Endodermal cell (in vitro differentiated cells): Measurements from ENCODE around the gene STXBP5. TPM values are rescaled to one million over a fixed set of nuclear protein-coding genes. Genes with fewer than 3 reads are reported as not detected.

Source experiments
- DNase-seq: peaks from one replicate; pipeline ENCODE4 v3.0.0-alpha.2; 2017
- H3K27ac ChIP-seq: 2 replicates; pipeline ENCODE4 v1.5.1; 2013; ENCODE audit warnings: mild to moderate bottlenecking, low read depth, low read length, moderate library complexity
- H3K27me3 ChIP-seq: 2 replicates; pipeline ENCODE4 v1.6.1; 2013; ENCODE audit warnings: mild to moderate bottlenecking, low read length, moderate library complexity; ENCODE audit not compliant: insufficient read depth, control insufficient read depth, poor library complexity, severe bottlenecking
- H3K36me3 ChIP-seq: 2 replicates; pipeline ENCODE4 v1.7.0; 2013; ENCODE audit warnings: mild to moderate bottlenecking, low read length, moderate library complexity; ENCODE audit not compliant: control insufficient read depth, insufficient read depth
- H3K4me1 ChIP-seq: one replicate; pipeline ENCODE4 v1.7.0; 2013; ENCODE audit warnings: low read length; ENCODE audit not compliant: control insufficient read depth, insufficient read depth
- H3K4me3 ChIP-seq: 2 replicates; pipeline ENCODE4 v1.5.1; 2013; ENCODE audit warnings: mild to moderate bottlenecking, low read length, moderate library complexity
- H3K9ac ChIP-seq: 2 replicates; pipeline ENCODE4 v1.6.1; 2013; ENCODE audit warnings: mild to moderate bottlenecking, low read length, moderate library complexity; ENCODE audit not compliant: poor library complexity, severe bottlenecking; ENCODE audit errors: extremely low read depth
- H3K9me3 ChIP-seq: 2 replicates; pipeline ENCODE4 v1.6.1; 2013; ENCODE audit warnings: mild to moderate bottlenecking, low read length, moderate library complexity; ENCODE audit not compliant: control insufficient read depth
- H3K27ac Mint-ChIP-seq: 2 replicates; pipeline ENCODE4 v1.8.0; 2020; ENCODE audit warnings: mixed read lengths
- H3K27me3 Mint-ChIP-seq: 2 replicates; pipeline ENCODE4 v1.8.0; 2021; ENCODE audit warnings: mild to moderate bottlenecking, mixed read lengths; ENCODE audit not compliant: insufficient read depth
- H3K36me3 Mint-ChIP-seq: 2 replicates; pipeline ENCODE4 v1.8.0; 2020; ENCODE audit warnings: low read depth, mixed read lengths
- H3K4me1 Mint-ChIP-seq: 2 replicates; pipeline ENCODE4 v1.8.0; 2020; ENCODE audit warnings: mixed read lengths
- H3K4me3 Mint-ChIP-seq: 2 replicates; pipeline ENCODE4 v1.8.0; 2020; ENCODE audit warnings: mild to moderate bottlenecking, moderate library complexity, mixed read lengths
- H3K9me3 Mint-ChIP-seq: 2 replicates; pipeline ENCODE4 v1.8.0; 2020; ENCODE audit warnings: mild to moderate bottlenecking, mixed read lengths
- whole genome bisulfite sequencing, 2 experiments: methylation state at CpG; one replicate each; pipeline versions ENCODE4 v1.1.5 to v1.1.7; 2013; ENCODE audit warnings: missing lambda C conversion rate in 2 of 2, mixed read lengths in 1 of 2; ENCODE audit not compliant: insufficient coverage in 1 of 2, insufficient read length in 1 of 2; 5-methylcytosine and 5-hydroxymethylcytosine counted together
- total RNA-seq, 2 donors: library from RNA; stranded (reverse); fragmentation: NEBNext Ultra II Directional in 1 of 2; extraction: Animal tissue kit (Norgen Biotek cat#: 25700) in 1 of 2; gene quantifications; 2 replicates in 1 of 2; 3 replicates in 1 of 2; pipeline ENCODE4 v1.2.1, GENCODE V29; 2021
- TF ChIP-seq, protein P1 (sequence below): fragments of 200-600 bp; sonication (generic); conservative IDR thresholded peaks from 2 replicates; pipeline ENCODE4 v1.5.0; 2021; ENCODE audit warnings: antibody characterized with exemption, mild to moderate bottlenecking

The STXBP5 gene
- total RNA-seq, 2 donors from 2014 or later: 19.2 to 25.2 TPM

- peak overlapping the region; percentile 25 for H3K4me3 ChIP-seq
- no peaks in the 10 kb centered on the region for H3K36me3 Mint-ChIP-seq
- no peaks in the 10 kb centered on the region for H3K27me3 Mint-ChIP-seq
- H3K4me1 Mint-ChIP-seq: peaks cover 12% of the 10 kb centered on the region
- H3K9me3 Mint-ChIP-seq: no peaks in the 10 kb centered on the region
- H3K4me1 ChIP-seq: peaks cover 8% of the 10 kb centered on the region
- H3K27ac Mint-ChIP-seq: peak overlapping the region; percentile 0
- no peaks in the 10 kb centered on the region for H3K9me3 ChIP-seq
- no peak overlapping the region for H3K4me3 Mint-ChIP-seq
- no peaks in the 10 kb centered on the region for H3K27me3 ChIP-seq
- 89 to 92% methylated on average over 2 of the region's 2 CpGs for WGBS, 2 experiments
- TF ChIP-seq, protein P1, sequence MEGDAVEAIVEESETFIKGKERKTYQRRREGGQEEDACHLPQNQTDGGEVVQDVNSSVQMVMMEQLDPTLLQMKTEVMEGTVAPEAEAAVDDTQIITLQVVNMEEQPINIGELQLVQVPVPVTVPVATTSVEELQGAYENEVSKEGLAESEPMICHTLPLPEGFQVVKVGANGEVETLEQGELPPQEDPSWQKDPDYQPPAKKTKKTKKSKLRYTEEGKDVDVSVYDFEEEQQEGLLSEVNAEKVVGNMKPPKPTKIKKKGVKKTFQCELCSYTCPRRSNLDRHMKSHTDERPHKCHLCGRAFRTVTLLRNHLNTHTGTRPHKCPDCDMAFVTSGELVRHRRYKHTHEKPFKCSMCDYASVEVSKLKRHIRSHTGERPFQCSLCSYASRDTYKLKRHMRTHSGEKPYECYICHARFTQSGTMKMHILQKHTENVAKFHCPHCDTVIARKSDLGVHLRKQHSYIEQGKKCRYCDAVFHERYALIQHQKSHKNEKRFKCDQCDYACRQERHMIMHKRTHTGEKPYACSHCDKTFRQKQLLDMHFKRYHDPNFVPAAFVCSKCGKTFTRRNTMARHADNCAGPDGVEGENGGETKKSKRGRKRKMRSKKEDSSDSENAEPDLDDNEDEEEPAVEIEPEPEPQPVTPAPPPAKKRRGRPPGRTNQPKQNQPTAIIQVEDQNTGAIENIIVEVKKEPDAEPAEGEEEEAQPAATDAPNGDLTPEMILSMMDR: no peak
- no peak overlapping the region for H3K27ac ChIP-seq
- no peaks in the 10 kb centered on the region for H3K36me3 ChIP-seq
- DNase-seq: no peak
- H3K9ac ChIP-seq: no peak overlapping the region
Observed at GRCh38 chr6:147159536-147160374, 44.5 kb upstream of the STXBP5 start.

DNA sequence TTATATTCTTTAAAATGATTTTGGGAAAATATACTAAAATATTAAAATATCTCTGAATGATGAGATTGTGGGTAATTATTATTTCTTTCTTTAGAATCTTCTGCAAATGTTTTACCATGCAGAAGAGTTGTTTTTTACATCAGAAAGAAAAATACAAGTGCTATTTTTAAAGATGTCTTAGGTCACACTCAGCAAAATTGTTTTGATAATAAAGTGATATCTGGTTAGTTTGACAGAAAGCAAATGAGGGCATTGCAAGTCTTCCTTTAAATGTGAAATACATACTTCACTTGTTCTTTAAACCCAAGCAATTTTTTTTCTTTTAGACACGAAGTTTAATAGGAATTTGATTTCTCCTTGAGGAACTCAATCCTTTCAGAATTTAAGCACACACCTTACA is 43.6 kb upstream of the STXBP5 start:
- Mint-ChIP-seq H3K36me3 (no peaks in the 10 kb centered on the region), H3K27ac (no peak overlapping the region), H3K4me3 (no peak overlapping the region), H3K4me1 (peaks cover 12% of the 10 kb centered on the region), H3K27me3 (no peaks in the 10 kb centered on the region), H3K9me3 (no peaks in the 10 kb centered on the region)
- DNase-seq: no peak
- TF ChIP-seq, protein P1: no peak
- Histone ChIP-seq H3K27ac (no peak overlapping the region), H3K9me3 (no peaks in the 10 kb centered on the region), H3K4me3 (no peak overlapping the region), H3K4me1 (peaks cover 8% of the 10 kb centered on the region), H3K27me3 (no peaks in the 10 kb centered on the region), H3K9ac (no peak overlapping the region), H3K36me3 (no peaks in the 10 kb centered on the region)
- WGBS, 2 experiments: 100% methylated on average over 1 of the region's 1 CpG; no CpG with 5 or more reads in 1 of the 2 experiments

- Mint-ChIP-seq H3K9me3 (no peaks in the 10 kb centered on the region), H3K4me1 (peaks cover 12% of the 10 kb centered on the region), H3K27ac (no peak overlapping the region), H3K4me3 (no peak overlapping the region), H3K27me3 (no peaks in the 10 kb centered on the region), H3K36me3 (no peaks in the 10 kb centered on the region)
- H3K27ac ChIP-seq: no peak overlapping the region
- no peaks in the 10 kb centered on the region for H3K27me3 ChIP-seq
- H3K9me3 ChIP-seq: no peaks in the 10 kb centered on the region
- no peaks in the 10 kb centered on the region for H3K36me3 ChIP-seq
- H3K4me3 ChIP-seq: no peak overlapping the region
- TF ChIP-seq, protein P1: no peak
- no peak overlapping the region for H3K9ac ChIP-seq
- H3K4me1 ChIP-seq: peaks cover 11% of the 10 kb centered on the region
- WGBS, 2 experiments: 93 to 100% methylated on average over 2 to 3 of the region's 4 CpGs
- no peak for DNase-seq
Observed at GRCh38 chr6:147161253-147161973, 42.8 kb upstream of the STXBP5 start.
